ENCODE data around the gene RPRD1B.

DNA sequence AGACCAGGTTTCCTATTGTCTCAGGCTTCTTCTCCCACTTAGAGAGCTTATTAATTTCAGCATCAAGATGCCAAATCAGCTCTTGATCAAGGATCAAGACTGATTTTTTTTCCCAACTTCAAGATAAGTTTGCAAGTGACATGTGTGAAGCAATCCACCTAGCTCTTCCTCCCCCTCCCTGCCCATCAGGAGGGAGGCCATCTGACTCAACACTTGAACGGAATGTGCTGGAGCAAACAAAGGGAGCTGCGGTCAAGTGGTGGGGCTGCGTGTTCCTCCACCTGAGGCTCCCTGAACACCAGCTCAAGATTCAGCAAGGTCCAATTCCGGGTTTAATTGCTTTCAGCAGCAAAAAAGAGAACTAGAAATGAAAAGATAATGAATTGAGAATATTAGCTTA lies 39.0 kb upstream of the RPRD1B start:
- TF ChIP-seq EZH2phosphoT487 (IDR thresholded peaks at IDR 0.05; ENCODE audit: low read depth, severe bottlenecking, unreplicated experiment) (no peak), CTCF (IDR thresholded peaks at IDR 0.05; ENCODE audit: poor library complexity) (no peak)
